GM12892 (cell line): ENCODE results near the gene GPC5.

ENCODE experiments used
- POLR2A ChIP-seq: IDR thresholded peaks from 2 replicates; pipeline ENCODE4 v1.6.1; 2011; ENCODE audit warnings: low read depth, low read length, control low read depth
- POLR2AphosphoS5 ChIP-seq: IDR thresholded peaks from 2 replicates; pipeline ENCODE4 v1.6.1; 2011; ENCODE audit warnings: low read depth, low read length, control low read depth
- TAF1 ChIP-seq: IDR thresholded peaks from 2 replicates; pipeline ENCODE4 v1.6.1; 2011; ENCODE audit warnings: low read depth, mild to moderate bottlenecking, control low read depth, low read length, borderline replicate concordance

GRCh38 chr13:91520952-91521351 is 122.5 kb downstream of the GPC5 start:
- TF ChIP-seq TAF1 (no peak), POLR2AphosphoS5 (no peak), POLR2A (no peak)
